ENCODE data around the gene SCAMP4.

SCAMP4 gene

GRCh38 chr19:1860042-1860775, 45.0 kb upstream of the SCAMP4 start (continued):
- peak; percentile 46 for TF ChIP-seq ZNF341 (tag by site-specific recombination; IDR thresholded peaks at IDR 0.05; ENCODE audit: low read depth)
- TF ChIP-seq ZBTB20 (tag by site-specific recombination; IDR thresholded peaks at IDR 0.05), result no peak
- no peak for TF ChIP-seq ZNF24 (tag by site-specific recombination; IDR thresholded peaks at IDR 0.05)
- no peak for TF ChIP-seq ZNF596 (tag by site-specific recombination; IDR thresholded peaks at IDR 0.05)
- no peak for TF ChIP-seq ZNF449 (tag by site-specific recombination; IDR thresholded peaks at IDR 0.05)
- peak; percentile 88 for TF ChIP-seq EGR2 (tag by site-specific recombination; IDR thresholded peaks at IDR 0.05; ENCODE audit: low read depth)
- no peak for TF ChIP-seq ZNF132 (tag by site-specific recombination; IDR thresholded peaks at IDR 0.05; ENCODE audit: borderline replicate concordance)
- no peak for TF ChIP-seq RBAK (tag by site-specific recombination; IDR thresholded peaks at IDR 0.05)
- no peak for TF ChIP-seq FEZF1 (tag by site-specific recombination; IDR thresholded peaks at IDR 0.05)
- no peak for TF ChIP-seq GFI1B (tag by site-specific recombination; IDR thresholded peaks at IDR 0.05)

DNA sequence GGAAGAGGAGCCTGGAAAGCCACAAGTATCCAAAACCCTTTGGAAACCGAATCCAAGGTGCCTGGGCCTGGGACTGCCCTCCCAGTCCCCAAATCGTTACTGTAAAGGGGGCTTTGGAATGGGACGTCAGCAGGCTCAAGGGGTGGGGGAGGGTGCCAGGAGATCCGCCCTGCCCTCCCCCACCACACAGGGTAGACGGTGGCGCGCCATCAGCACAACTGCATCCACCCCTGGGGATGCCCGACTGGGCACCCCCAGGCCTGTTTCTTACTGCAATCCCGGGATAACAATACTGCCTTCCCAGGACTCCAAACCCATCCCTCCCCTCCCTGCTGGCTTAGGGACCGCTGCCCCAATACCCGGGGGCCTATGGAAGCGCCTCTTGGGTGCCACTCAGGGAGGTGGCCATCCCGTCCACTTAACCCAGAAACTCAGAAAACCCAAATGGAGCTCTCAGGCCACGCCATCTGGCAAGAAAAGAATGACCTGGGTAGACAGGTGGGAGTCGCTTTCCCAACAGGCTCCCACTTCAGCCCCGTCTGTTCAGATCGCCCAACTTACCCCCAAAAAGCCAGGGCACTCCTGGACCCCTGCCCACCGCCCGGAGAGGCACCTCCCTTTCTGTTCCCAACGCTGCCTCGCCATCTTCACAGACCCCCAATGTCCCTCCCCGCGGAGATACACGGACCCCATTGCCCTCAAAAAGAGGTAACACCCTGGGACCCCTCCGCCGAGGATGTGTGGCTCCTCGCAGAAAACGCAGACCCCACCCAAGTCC, 44.2 kb upstream of the SCAMP4 start:
- H3K4me1 ChIP-seq (ENCODE audit: control insufficient read depth, insufficient read depth, low read length), result peaks cover 21% of the 10 kb centered on the region
- TF ChIP-seq GLIS2 (tag by site-specific recombination; IDR thresholded peaks at IDR 0.05) (0 out of 2 replicates have a peak, but pooled peaks have one; percentile 9), GLIS1 (tag by site-specific recombination; IDR thresholded peaks at IDR 0.05) (peak; percentile 42), ZNF211 (tag by site-specific recombination; IDR thresholded peaks at IDR 0.05; ENCODE audit: low read depth) (no peak)
- H3K27ac ChIP-seq (ENCODE audit: extremely low read depth, low read depth, low read length), result no peak overlapping the region
- H3K9me3 ChIP-seq (ENCODE audit: control insufficient read depth, insufficient read depth, low read depth, low read length), result no peaks in the 10 kb centered on the region
- CTCF ChIA-PET, result interaction anchor here (1.0 kb wide), 1 partner anchor 24 kb away, joined by 3 read pairs; no protein-coding TSS in a partner anchor
- no peak overlapping the region for H3K4me3 ChIP-seq (ENCODE audit: low read depth, low read length)
- no peaks in the 10 kb centered on the region for H3K36me3 ChIP-seq (ENCODE audit: control insufficient read depth in 2 of 2, insufficient read depth in 1 of 2, low read length in 2 of 2)
- POLR2A ChIA-PET, result no interaction called here

GRCh38 chr19:1861599-1862031, 43.6 kb upstream of the SCAMP4 start:
- H3K4me3 ChIP-seq (ENCODE audit: low read depth, low read length), result no peak overlapping the region
- TF ChIP-seq ZFHX2 (tag by site-specific recombination; conservative IDR thresholded peaks at IDR 0.05) (peak; percentile 59), ZNF10 (tag by site-specific recombination; IDR thresholded peaks at IDR 0.05) (0 out of 2 replicates have a peak, but pooled peaks have one; percentile 53), EGR2 (tag by site-specific recombination; IDR thresholded peaks at IDR 0.05; ENCODE audit: low read depth) (peak; percentile 41), ZNF175 (tag by site-specific recombination; IDR thresholded peaks at IDR 0.05) (no peak)
- CTCF ChIA-PET, result no interaction called here
- peaks cover 21% of the 10 kb centered on the region for H3K4me1 ChIP-seq (ENCODE audit: control insufficient read depth, insufficient read depth, low read length)
- H3K36me3 ChIP-seq (ENCODE audit: control insufficient read depth in 2 of 2, insufficient read depth in 1 of 2, low read length in 2 of 2), result no peaks in the 10 kb centered on the region
- POLR2A ChIA-PET, result no interaction called here
- no peaks in the 10 kb centered on the region for H3K9me3 ChIP-seq (ENCODE audit: control insufficient read depth, insufficient read depth, low read depth, low read length)
- H3K27ac ChIP-seq (ENCODE audit: extremely low read depth, low read depth, low read length), result no peak overlapping the region

- peak overlapping the region; percentile 56 for H3K4me3 ChIP-seq (ENCODE audit: low read depth, low read length)
- no peak overlapping the region; the same call in 1 of the 2 replicates for H3K27ac ChIP-seq (ENCODE audit: extremely low read depth, low read depth, low read length)
- POLR2A ChIA-PET, result no interaction called here
- CTCF ChIA-PET, result no interaction called here
- no peaks in the 10 kb centered on the region for H3K9me3 ChIP-seq (ENCODE audit: control insufficient read depth, insufficient read depth, low read depth, low read length)
- peaks cover 21% of the 10 kb centered on the region for H3K4me1 ChIP-seq (ENCODE audit: control insufficient read depth, insufficient read depth, low read length)
- no peaks in the 10 kb centered on the region for H3K36me3 ChIP-seq (ENCODE audit: control insufficient read depth in 2 of 2, insufficient read depth in 1 of 2, low read length in 2 of 2)
- TF ChIP-seq ZNF214 (tag by site-specific recombination; IDR thresholded peaks at IDR 0.05; ENCODE audit: borderline replicate concordance) (no peak), ZNF560 (tag by site-specific recombination; IDR thresholded peaks at IDR 0.05; ENCODE audit: borderline replicate concordance) (no peak), RBAK (tag by site-specific recombination; IDR thresholded peaks at IDR 0.05) (no peak), PATZ1 (tag by site-specific recombination; IDR thresholded peaks at IDR 0.05) (0 out of 2 replicates have a peak, but pooled peaks have one; percentile 82), SP2 (tag by site-specific recombination; IDR thresholded peaks at IDR 0.05) (0 out of 2 replicates have a peak, but pooled peaks have one; percentile 5), ZNF658 (tag by site-specific recombination; IDR thresholded peaks at IDR 0.05) (no peak), ZNF239 (tag by site-specific recombination; IDR thresholded peaks at IDR 0.05) (no peak), ZSCAN23 (tag by site-specific recombination; IDR thresholded peaks at IDR 0.05) (no peak), ZNF114 (tag by site-specific recombination; IDR thresholded peaks at IDR 0.05) (no peak), ZNF324 (tag by site-specific recombination; IDR thresholded peaks at IDR 0.05) (no peak), ZNF311 (tag by site-specific recombination; IDR thresholded peaks at IDR 0.05; ENCODE audit: borderline replicate concordance) (no peak)
Observed at GRCh38 chr19:1862068-1862423, 43.2 kb upstream of the SCAMP4 start.

Measured in HEK293 (cell line).